ENCODE results near the gene COLQ.

- TF ChIP-seq CTCF (IDR thresholded peaks at IDR 0.05): no peak
- no peak for TF ChIP-seq POLR2A (IDR thresholded peaks at IDR 0.05)
Measured at GRCh38 chr3:15434756-15435155, 86.8 kb downstream of the COLQ start.

Data from heart left ventricle (tissue), 13 donors.